HG02870 (cell line): Measurements from ENCODE around the gene FSIP1.

ENCODE experiments used
- ATAC-seq: cut with Tn5 transposase; IDR thresholded peaks from one replicate; pipeline ENCODE4 v1.9.1; 2021; ENCODE audit warnings: mild to moderate bottlenecking, moderate library complexity; ENCODE audit not compliant: unreplicated experiment

Gene FSIP1

GRCh38 chr15:39721893-39722292 lies 60.7 kb downstream of the FSIP1 start:
- no peak for ATAC-seq

- no peak for ATAC-seq
Measured at GRCh38 chr15:39720621-39721611, 61.7 kb downstream of the FSIP1 start.

- ATAC-seq, result no peak
Measured at GRCh38 chr15:39720081-39720480, 62.6 kb downstream of the FSIP1 start.

- no peak for ATAC-seq
Measured at GRCh38 chr15:39719109-39719508, 63.5 kb downstream of the FSIP1 start.

GRCh38 chr15:39717134-39717533 lies 65.5 kb downstream of the FSIP1 start:
- ATAC-seq, result no peak

GRCh38 chr15:39714251-39714650 lies 68.4 kb downstream of the FSIP1 start:
- no peak for ATAC-seq

DNA sequence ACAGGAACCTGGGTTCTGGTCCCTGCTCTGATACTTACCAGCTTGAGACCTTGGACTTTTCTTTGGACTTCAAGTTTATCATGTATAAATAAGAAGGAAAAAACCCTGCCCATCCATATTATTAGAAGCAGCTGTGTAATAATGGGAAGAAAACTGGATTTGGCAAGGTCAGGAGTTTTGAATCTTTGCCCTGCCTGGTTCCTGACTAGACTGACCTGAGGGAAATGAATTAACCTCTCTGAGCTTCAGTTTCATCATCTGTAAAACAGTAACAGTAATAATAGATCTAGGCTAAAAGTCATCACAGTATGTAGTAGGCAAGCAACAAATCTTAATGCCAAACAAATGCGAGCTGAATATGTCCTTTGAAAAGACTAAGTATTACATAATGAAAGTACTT lies 68.8 kb downstream of the FSIP1 start:
- ATAC-seq, result no peak

- no peak for ATAC-seq
Measured at GRCh38 chr15:39710681-39711080, 72.0 kb downstream of the FSIP1 start.

DNA sequence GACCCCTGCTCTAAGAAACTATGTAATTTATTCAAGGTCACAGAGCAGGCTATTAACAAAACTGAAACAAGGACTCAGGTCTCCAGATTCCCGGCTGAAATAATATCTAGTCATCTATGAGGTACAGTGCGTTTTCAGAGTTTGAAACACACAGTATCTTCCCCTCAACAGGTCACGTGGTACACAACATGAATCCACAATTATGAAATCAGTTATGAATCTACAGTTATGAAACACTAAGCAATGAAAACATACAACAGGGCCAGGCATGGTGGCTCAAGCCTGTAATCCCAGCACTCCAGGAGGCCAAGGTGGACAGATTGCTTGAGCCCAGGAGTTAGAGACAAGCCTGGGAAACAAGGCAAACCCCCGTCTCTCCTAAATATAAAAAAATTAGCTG lies 72.7 kb downstream of the FSIP1 start:
- no peak for ATAC-seq

GRCh38 chr15:39706206-39706605 lies 76.4 kb downstream of the FSIP1 start:
- ATAC-seq, result no peak

- no peak for ATAC-seq
Measured at GRCh38 chr15:39704689-39705088, 78.0 kb downstream of the FSIP1 start.

GRCh38 chr15:39704235-39704634 lies 78.4 kb downstream of the FSIP1 start:
- ATAC-seq, result no peak

GRCh38 chr15:39701988-39702387 lies 80.7 kb downstream of the FSIP1 start:
- ATAC-seq, result no peak

DNA sequence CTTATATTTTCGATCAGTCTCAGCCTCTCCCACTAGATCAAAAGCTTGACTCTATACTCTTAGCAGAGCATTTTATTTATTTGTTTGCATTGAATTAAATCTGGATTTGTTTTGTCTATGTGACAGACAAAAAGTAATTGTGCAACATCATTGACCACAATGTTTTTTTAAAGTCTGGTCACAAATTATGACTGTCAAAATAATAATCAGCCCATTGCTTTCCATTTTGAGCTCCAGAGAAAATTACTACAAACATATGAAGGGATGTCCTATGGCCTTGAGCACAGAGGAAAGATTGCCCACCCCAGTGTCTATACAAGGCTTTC lies 82.3 kb downstream of the FSIP1 start:
- ATAC-seq, result no peak

GRCh38 chr15:39699516-39700374 lies 82.9 kb downstream of the FSIP1 start:
- ATAC-seq, result no peak

DNA sequence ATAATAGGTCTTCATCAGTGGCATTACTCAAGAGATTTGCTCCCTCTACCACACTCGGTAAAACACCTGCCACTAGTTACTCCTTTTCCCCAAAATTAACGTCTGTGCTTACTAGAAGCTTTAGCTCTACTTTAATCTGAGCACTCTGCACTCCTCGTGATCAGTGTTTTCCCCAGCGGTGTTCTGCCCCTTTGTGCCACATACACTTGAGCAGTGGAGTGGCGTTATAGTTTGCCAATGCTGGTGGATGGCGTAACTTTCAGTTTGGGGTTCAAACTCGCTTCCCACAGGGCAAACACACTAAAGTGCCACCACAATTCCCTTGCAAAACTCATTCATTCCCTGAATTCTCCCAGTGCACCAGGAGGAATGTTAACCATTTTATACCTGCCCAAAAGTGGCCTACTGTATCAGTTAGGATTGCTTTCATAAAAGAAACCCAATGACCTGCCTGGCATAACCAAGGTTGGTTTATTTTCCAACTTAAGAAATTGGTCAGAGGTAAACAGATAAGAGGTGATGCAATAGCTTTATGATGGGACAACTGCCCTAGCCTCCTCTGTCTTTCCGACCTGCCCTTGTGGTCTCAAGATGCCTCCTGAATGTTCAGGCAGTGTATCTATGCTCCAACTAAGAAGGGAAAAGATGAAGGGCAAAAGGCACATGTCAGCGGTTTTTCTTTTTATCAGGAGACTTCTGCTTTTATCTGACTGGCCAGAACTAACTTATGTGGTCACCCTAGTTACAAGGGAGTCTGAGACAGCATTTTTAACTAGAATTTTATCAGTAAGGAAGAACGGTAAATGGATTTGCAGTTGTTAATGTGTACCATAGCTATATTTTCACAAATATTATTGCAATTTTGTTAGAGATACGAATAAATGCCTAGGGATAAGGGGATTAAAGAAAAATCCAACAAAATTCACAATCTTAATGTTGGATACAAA lies 83.9 kb downstream of the FSIP1 start:
- ATAC-seq, result no peak

DNA sequence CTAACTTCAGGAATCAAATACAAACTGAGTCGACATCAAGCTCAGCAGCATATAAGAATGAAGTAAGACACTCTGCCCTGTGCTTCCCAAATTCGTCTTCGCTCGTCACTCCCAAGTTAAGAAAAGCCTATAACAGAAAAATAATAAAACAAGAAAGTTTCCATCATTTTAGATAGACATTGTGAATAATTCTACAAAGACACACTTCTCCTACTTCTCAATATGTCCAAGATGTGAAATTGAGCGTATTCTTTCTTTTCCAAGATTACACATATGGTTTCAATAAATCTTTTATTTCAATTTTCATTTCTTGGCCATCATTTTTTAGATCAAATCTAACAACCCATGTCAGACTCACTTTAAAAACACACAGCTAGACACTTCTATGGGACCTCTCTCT lies 85.1 kb downstream of the FSIP1 start:
- no peak for ATAC-seq

- no peak for ATAC-seq
Measured at GRCh38 chr15:39695793-39696192, 86.8 kb downstream of the FSIP1 start.

- no peak for ATAC-seq
Measured at GRCh38 chr15:39692356-39693327, 90.0 kb downstream of the FSIP1 start.
